ENCODE measurements around the gene UBL4A.
A peak's percentile ranks its signal among the peaks of the same experiment; 100 is the strongest.

Gene UBL4A

DNA sequence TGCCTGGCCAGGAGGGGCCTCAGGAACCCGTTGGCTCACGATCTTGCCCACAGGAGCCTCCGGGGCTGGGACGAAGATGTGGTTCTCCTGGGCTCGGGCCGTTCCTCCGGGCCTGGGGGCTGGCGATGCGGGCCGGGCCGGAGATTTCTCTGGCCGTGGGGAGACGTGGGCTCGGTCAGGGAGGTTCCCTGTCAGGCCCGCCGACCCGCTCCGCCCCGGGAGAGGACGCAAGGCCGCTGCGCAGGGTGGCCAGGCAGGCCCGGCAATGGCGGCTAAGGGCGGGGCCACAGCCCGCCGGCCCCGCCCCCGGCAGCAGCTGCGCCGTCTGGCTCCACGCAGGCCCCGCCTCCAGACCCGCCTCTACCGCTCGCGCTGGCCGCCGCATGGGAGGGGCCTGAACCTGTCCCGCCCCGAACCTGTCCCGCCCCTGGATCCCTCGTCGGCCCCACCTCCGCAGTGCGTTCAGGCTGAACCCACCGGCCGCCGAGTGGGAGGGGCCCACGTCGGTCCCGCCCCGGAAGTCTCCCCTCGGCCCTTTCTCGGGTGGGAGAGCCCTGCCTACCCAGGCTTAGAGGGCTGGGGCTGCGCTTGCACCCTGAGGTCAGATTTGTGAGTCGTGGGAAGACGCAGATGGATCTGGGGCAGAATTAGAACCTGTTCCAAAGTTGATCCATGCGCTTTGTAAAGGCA, 29.7 kb upstream of the UBL4A start, which contains the start of gene FAM3A:
TSS of gene FAM3A (minus strand) at position 267 of the 690 bp plus-strand sequence. CDS start 460 bp downstream, outside the sequence.
- TF ChIP-seq, protein P1, sequence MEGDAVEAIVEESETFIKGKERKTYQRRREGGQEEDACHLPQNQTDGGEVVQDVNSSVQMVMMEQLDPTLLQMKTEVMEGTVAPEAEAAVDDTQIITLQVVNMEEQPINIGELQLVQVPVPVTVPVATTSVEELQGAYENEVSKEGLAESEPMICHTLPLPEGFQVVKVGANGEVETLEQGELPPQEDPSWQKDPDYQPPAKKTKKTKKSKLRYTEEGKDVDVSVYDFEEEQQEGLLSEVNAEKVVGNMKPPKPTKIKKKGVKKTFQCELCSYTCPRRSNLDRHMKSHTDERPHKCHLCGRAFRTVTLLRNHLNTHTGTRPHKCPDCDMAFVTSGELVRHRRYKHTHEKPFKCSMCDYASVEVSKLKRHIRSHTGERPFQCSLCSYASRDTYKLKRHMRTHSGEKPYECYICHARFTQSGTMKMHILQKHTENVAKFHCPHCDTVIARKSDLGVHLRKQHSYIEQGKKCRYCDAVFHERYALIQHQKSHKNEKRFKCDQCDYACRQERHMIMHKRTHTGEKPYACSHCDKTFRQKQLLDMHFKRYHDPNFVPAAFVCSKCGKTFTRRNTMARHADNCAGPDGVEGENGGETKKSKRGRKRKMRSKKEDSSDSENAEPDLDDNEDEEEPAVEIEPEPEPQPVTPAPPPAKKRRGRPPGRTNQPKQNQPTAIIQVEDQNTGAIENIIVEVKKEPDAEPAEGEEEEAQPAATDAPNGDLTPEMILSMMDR (IDR thresholded peaks at IDR 0.05; ENCODE audit: insufficient read depth, low read depth, low read length, missing control alignments), result no peak
- peak within 1 kb of the TSS; percentile 83 for H3K4me3 ChIP-seq (ENCODE audit: low read depth, low read length)
- DNase-seq (ENCODE audit: low read depth), result peak; percentile 95

DNA sequence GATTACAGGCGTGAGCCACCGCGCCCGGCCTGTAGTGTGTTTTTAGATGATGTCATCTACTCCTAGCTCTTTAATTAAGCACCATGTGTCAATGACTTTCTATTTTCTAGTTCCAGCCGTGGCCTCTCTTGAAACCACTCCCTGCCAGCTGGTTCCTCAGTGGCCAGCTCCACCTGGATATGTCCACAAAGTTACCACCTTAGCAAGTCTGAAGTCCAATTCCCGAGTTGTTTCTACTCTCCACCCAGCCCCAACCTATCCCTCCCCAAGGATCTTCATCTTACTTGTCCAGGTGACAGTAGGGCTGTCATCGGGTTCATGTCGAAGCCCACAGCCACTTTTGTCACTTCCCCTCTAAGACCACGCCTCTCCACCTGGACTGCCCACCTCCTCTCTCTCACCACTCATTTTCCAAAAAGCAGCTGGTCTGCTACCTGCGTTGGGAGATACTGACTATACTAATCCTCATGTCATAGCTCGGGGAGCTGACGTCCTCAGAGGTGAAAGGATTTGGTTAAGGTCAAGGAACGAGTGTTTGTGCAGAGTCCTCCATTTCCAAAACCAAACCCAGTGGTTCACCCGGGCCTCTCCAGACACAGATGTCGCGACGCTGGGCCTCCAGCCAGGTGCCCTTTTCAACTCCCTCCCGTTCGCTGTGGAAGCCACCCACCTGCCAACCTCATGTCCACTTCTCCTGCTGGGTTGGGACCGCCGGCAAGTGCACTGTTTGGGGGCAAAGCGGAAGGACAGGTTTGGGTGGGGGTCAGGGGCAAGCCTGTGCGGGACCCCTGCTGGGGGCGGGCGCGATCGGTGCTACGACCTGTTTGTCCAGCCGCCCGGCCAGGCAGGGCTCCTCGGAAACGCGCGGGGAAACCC, 28.9 kb upstream of the UBL4A start:
- H3K4me3 ChIP-seq (ENCODE audit: low read depth, low read length), result peak overlapping the region; percentile 83
- peak; percentile 55 for DNase-seq (ENCODE audit: low read depth)
- TF ChIP-seq, protein P1 (IDR thresholded peaks at IDR 0.05; ENCODE audit: insufficient read depth, low read depth, low read length, missing control alignments), result no peak

DNA sequence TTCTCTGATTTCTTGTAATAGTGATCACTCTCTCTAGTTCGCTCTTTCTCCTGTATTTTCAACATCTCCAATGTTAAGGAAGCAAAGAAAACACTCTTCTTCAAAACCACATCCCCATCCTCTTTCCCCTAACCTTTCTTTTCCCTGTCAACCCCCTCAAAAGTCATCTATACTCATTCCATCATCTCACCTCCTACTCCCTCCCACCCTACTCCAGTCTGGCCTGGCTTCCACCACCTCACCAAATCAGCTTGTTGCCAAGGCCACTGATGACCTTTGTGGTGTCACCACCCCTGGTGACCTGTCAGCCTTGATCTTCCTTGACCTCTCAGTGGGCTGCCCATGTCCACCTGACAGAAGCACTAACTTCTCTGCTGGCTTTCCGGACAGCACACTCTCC, 27.3 kb upstream of the UBL4A start:
- DNase-seq (ENCODE audit: low read depth), result no peak
- H3K4me3 ChIP-seq (ENCODE audit: low read depth, low read length), result no peak overlapping the region
- TF ChIP-seq, protein P1 (IDR thresholded peaks at IDR 0.05; ENCODE audit: insufficient read depth, low read depth, low read length, missing control alignments), result no peak

DNA sequence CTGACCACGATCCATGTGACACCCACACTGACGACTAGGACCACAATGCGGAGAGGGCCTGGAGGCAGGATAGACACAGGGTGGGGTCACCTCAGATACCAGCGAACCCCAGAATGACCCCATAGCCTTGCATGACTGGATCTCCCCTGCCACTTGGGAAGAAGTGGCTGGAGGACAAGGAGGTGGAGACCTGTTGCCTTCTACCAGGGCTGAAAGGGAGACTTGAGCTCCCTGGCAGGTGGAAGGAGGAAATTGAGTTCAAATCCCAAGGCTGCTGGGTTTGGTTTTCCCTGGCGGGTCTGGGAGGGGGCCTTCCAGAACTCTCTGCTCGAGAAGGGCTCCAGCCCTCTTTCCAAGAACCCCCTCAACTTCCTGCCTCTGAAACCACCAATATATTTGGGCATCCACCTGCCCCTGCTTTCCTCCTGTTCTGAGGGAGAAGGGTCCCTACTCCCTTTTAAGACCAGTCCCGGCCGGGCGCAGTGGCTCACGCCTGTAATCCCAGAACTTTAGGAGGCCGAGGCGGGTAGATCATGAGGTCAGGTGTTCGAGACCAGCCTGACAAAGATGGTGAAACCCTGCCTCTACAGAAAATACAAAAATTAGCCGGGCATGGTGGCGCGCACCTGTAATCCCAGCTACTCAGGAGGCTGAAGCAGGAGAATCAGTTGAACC, 26.6 kb upstream of the UBL4A start:
- TF ChIP-seq, protein P1 (IDR thresholded peaks at IDR 0.05; ENCODE audit: insufficient read depth, low read depth, low read length, missing control alignments), result no peak
- no peak overlapping the region for H3K4me3 ChIP-seq (ENCODE audit: low read depth, low read length)
- no peak for DNase-seq (ENCODE audit: low read depth)

DNA sequence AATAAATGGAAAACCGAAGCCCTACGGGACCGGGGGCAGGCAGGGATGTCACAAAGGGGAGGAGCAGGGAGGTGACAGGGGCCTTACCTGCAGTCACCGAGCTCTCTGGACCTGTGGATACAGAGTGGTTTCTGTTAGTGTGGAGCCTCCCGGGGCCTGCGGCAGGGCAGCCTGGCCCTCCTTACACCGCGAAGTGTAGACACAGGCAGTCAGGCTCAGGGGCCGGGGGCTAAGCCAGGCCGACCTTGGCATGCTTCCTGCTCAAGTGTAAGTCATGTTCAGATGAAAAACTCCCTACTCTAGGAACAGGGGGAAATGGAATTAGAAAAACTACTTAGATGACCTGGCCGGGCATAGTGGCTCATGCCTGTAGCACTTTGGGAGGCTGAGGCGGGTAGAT, 25.3 kb upstream of the UBL4A start:
- H3K4me3 ChIP-seq (ENCODE audit: low read depth, low read length), result no peak overlapping the region
- TF ChIP-seq, protein P1 (IDR thresholded peaks at IDR 0.05; ENCODE audit: insufficient read depth, low read depth, low read length, missing control alignments), result no peak
- DNase-seq (ENCODE audit: low read depth), result no peak

DNA sequence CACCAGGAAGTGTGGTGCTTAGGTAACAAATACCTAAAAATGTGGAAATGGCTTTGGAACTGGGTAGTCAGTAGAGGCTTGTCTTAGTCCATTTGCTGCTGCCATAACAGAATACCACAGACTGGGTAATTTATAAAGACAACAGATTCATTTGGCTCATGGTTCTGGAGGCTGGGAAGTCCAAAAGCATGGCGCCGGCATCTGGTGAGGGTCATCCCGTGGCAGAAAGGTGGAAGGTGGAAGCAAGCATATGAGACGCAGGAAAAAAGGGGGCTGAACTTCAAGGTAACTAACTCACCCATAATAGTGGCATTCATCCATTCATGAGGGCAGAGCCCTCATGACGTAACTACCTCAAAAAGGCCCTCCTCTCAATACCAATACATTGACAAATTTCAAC, 23.0 kb upstream of the UBL4A start:
- H3K4me3 ChIP-seq (ENCODE audit: low read depth, low read length), result no peak overlapping the region
- DNase-seq (ENCODE audit: low read depth), result no peak
- TF ChIP-seq, protein P1 (IDR thresholded peaks at IDR 0.05; ENCODE audit: insufficient read depth, low read depth, low read length, missing control alignments), result no peak

Data from GM12865 (cell line).